ENCODE data around the gene CHRNB1. TPM values are rescaled to one million over a fixed set of nuclear protein-coding genes. Genes with fewer than 3 reads are reported as not detected.
"Not testable (repeated sequence)": the region's sequence is repeated elsewhere in the genome, so short reads cannot be mapped to it uniquely, and the experiment has no call there.

CHRNB1 gene
- polyA plus RNA-seq, 12 donors: 35.1 to 91.7 (median 79.7) TPM; not detected in 1

DNA sequence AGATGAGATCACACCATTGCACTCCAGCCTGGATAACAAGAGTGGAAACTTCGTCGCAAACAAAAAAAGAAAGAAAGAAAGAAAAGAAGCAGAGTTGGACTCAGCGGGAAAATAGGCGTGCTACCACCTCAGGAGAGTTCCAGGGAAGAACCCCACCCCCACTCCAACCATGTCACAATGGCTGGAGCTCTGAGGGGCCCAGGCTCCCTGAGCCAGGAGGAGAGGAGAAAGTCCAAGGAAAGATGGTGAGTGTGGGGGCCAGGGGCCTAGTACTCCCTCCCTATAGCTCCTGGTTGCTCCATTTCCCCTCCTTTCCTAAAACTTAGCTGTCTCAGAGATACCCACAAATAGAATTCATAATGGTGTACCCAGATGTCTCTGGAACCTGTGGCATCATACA lies 36.4 kb downstream of the CHRNB1 start, which contains the start of gene SLC35G6:
TSS of gene SLC35G6 (plus strand) at position 172 of the 400 bp plus-strand sequence. CDS start at position 243, 71 bp downstream.
- DNase-seq: not testable (repeated sequence)

DNA sequence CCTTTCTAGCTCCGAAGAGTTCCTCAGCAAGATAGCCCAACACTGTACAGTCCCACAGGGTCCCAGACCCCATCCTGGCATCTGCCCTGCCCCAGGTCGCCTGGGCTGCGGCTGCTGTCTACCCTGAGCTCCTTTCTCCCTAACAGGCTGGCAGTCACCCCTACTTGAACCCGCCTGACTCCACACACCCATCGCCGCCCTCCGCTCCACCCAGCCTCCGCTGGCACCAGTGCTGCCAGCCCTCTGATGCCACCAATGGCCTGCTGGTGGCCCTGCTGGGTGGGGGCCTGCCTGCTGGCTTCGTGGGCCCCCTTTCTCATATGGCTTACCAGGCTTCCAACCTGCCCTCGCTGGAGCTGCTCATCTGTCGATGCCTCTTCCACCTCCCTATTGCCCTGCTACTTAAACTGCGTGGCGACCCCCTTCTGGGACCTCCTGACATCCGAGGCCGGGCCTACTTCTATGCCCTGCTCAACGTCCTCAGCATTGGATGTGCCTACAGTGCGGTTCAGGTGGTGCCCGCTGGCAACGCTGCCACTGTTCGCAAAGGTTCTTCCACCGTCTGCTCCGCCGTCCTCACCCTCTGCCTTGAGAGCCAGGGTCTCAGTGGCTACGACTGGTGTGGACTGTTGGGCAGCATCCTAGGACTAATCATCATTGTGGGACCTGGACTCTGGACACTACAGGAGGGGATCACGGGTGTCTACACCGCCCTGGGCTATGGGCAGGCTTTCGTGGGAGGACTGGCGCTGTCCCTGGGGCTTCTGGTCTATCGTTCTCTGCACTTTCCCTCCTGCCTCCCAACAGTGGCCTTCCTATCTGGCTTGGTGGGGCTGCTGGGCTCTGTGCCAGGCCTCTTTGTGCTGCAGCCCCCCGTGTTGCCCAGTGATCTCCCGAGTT lies 37.2 kb downstream of the CHRNB1 start:
- DNase-seq: not testable (repeated sequence)

DNA sequence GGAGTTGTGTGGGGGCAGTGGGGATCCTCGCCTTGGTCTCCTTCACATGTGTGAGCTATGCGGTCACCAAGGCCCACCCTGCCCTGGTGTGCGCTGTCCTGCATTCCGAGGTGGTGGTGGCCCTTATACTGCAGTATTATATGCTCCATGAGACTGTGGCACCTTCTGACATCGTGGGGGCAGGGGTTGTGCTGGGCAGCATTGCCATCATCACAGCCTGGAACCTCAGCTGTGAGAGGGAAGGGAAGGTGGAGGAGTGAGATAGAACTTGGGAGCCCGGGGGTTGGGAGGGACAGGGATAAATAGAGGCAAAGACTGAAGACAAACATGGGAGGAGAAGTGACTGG lies 37.9 kb downstream of the CHRNB1 start:
- not testable (repeated sequence) for DNase-seq

DNA sequence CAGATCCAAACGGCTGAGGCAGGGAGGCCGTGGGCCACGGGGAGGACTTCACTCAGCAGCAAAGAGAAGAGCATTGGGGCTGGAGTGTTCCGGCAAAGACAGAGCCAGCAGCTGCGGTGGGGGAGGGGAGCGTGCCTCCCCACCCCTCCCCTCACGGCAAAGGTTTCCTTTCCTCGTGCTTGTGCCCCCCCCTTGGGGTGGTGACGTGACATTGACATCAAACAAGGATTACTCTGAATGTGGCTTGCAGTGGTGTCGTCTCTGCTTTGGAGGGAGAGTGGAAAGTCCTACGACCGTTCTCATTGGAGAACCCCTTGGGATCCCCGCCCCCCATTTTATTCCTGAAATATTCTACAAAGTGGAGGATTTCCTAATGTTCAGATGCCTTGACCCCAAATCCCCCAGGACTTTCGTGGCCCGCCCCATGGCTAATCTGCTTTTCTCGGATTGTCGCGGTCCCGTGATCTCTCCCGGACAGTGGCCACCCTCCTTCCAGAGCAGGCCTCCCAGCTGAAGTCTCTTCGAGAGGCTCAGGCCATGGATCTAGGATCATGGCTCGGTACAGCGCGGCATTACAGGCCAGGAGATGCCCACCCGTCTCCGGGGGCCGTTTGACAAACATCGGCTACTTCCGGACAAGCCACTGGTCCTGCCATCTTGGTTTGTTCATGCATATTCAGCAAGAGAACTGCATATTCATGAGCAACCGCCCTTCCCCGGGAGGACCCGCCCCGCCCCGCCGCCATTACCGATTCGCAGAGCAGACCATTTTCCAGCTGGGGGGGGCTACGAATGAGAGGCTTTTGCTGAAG lies 38.6 kb downstream of the CHRNB1 start:
- DNase-seq: peak; percentile 91

DNA sequence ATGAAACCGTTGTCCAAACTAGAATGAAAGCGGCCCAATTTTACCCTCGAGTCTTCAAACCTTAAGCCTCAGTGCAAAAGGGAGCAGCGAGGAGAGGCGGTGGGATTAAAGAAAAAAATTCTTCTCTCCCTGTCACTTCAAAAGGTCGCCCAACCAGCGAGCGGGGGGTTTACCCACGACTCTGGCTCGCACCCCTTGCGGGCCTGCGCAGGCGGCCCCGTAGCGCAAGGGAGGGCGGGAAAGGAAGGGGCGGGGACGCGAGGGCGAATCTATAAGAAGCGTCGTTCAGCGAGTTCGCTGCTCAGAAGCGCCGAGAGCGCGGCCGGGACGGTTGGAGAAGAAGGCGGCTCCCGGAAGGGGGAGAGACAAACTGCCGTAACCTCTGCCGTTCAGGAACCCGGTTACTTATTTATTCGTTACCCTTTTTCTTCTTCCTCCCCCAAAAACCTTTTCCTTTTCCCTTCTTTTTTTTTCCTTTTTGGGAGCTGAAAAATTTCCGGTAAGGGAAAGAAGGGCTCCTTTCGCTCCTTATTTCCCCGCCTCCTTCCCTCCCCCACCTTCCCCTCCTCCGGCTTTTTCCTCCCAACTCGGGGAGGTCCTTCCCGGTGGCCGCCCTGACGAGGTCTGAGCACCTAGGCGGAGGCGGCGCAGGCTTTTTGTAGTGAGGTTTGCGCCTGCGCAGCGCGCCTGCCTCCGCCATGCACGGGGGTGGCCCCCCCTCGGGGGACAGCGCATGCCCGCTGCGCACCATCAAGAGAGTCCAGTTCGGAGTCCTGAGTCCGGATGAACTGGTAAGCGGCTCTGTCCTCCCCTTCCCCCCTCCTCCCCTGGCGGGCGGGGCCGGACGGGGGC lies 39.4 kb downstream of the CHRNB1 start, which contains the start of gene POLR2A:
TSS of gene POLR2A (plus strand) at position 300 of the 852 bp plus-strand sequence.
- peak; percentile 99 for DNase-seq

DNA sequence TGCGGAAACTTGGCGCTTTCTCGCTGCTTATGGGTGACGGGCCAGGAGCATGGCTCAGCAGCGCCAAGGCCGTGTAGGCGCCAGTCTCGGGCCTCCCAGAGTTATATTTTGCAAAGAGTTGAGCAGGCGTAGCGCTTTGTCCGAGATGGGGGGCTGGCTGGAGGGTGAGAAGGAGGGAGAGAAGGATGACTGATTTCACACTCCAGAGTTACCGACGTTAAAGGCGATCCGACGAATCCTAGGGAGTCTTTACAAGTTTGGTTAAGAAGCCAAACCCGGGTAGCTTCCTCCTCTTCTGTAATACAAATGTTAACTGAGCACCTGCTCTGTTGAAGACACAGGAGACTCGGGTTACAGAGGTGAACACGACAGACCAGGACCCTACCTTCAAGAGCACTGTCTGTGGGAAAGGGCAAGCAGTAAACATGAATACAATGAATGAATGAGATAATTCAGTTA lies 40.1 kb downstream of the CHRNB1 start:
- no peak for DNase-seq

DNA sequence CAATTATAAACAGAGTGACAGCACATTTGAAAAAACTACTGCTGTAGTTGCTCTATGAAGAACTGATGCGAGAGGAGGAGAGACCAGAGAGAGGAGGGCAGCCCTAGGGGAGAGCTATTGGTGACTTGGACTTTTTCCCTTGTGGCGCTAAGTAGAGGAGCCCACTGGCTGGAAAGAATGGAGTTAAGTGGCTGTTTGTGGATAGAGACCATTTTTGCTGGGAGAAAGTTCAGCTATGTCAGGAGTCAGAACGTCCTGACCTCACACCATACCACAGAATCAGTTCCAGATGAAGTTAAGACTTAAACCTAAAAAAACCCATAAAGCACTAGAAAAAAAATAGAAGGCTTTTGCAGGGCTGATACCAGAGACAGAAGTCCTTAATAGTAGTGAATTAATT lies 41.3 kb downstream of the CHRNB1 start:
- DNase-seq: no peak

DNA sequence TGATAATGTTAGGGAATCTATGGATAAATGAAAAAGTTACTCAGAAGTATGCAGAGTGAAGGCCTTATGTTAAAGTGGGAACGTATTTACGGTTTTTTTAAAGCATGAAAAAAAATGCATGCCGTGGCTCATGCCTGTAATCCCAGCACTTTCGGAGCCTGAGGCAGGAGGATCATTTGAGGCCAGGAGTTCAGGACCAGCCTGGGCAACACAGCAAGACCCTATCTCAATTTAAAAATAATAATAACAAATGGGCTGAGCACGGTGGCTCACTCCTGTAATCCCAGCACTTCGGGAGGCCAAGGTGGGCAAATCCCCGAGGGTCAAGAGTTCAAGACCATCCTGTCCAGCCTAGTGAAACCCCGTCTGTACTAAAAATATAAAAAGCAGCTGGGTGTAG lies 45.3 kb downstream of the CHRNB1 start:
- DNase-seq: no peak

DNA sequence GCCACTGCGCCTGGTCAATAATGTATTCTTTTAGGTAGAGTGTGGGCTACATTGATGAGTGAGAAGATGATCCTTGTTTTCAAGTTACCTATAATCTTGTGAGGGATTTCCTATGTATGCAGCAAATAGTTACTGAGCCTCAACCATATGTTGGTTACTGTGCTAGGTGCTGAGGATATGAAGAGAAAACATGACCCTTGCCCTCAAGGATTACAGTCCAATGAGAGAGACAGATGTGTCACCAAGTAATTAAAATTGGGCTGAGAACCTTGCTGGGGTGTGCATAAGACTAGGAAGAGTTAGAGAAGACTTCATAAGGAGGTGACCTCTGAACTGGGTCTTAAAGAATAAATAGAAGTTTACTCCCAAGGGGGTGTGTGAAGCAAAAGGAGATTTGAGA lies 46.7 kb downstream of the CHRNB1 start:
- no peak for DNase-seq

DNA sequence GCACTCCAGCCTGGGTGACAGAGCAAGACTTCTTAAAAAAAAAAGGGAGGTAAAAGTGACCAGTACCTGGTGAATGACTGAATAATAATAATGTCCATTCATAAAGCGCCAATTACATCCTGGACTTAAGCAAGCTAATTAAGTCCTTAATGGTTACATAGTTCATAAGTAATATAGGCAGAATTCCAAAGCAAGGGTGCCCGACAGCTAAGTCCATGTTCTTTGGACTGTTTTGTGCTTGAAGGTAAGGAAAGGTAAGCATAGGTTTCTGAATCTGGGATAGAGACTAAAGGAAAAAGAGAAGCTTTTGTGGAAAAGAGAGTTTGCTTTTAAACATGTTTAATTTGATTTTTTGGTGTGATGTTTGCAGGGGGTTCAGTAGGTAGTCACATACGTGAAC lies 49.1 kb downstream of the CHRNB1 start:
- no peak for DNase-seq

DNA sequence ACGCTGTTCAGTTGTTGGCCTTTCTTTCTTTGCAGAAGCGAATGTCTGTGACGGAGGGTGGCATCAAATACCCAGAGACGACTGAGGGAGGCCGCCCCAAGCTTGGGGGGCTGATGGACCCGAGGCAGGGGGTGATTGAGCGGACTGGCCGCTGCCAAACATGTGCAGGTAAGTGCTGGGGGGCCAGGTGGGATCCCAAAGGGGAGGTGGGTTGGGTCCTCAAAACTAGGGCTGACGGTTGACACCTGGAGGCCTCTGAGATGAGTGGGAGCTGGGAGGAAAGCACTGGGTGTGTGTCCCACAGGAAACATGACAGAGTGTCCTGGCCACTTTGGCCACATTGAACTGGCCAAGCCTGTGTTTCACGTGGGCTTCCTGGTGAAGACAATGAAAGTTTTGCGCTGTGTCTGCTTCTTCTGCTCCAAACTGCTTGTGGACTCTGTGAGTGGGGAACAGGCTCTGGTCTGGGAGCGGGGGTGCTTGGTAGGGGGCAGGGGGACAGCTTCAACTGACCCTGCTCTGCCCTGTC lies 51.1 kb downstream of the CHRNB1 start:
- no peak for DNase-seq

DNA sequence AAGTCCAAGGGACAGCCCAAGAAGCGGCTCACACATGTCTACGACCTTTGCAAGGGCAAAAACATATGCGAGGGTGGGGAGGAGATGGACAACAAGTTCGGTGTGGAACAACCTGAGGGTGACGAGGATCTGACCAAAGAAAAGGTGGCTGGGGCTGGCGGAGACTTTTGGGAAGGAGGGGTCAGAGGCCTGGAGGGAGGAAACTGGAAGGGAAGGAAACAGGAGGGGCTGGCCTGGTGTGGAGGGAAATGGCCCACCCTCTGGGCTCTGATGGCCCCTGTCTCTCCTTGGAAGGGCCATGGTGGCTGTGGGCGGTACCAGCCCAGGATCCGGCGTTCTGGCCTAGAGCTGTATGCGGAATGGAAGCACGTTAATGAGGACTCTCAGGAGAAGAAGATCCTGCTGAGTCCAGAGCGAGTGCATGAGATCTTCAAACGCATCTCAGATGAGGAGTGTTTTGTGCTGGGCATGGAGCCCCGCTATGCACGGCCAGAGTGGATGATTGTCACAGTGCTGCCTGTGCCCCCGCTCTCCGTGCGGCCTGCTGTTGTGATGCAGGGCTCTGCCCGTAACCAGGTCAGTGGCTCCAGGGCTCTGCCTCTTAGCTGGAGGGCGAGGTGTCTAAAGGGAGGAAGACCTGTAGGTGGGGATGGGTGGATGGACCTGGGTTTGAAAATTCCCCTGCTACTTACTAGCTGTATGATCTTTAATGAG lies 51.8 kb downstream of the CHRNB1 start:
- no peak for DNase-seq

DNA sequence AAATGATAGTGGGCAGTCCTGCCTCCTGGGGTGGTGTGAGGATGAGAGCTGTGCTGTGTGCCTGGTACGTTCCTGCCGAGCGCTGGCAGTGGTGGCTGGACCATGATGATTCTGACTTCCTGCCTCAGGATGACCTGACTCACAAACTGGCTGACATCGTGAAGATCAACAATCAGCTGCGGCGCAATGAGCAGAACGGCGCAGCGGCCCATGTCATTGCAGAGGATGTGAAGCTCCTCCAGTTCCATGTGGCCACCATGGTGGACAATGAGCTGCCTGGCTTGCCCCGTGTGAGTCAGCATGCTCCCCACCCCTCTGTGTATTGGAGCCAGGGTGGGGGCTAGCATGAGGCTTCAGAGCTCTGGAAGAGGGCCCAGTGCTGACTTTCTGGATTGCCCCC lies 52.4 kb downstream of the CHRNB1 start:
- no peak for DNase-seq

DNA sequence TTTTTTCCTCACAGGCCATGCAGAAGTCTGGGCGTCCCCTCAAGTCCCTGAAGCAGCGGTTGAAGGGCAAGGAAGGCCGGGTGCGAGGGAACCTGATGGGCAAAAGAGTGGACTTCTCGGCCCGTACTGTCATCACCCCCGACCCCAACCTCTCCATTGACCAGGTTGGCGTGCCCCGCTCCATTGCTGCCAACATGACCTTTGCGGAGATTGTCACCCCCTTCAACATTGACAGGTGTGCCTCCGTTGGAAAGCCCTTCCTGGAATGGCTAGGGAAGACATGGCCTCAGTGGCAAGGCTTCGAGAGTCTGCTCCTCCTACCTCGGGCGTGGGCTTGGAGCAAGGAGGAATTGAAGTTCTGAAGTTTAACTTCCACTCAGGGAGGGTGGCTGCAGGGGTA lies 52.8 kb downstream of the CHRNB1 start:
- DNase-seq: no peak

DNA sequence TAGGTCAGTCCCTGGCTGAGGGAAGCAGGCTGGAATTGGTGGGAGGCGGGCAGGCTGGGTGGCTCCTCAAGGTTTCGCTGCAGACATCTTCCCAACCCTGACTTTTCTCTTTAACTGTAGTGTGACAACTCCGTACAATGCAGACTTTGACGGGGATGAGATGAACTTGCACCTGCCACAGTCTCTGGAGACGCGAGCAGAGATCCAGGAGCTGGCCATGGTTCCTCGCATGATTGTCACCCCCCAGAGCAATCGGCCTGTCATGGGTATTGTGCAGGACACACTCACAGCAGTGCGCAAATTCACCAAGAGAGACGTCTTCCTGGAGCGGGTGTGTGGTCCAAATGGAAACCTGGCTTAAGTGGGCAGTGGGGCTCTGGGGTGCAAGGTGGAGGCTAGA lies 54.3 kb downstream of the CHRNB1 start:
- no peak for DNase-seq

DNA sequence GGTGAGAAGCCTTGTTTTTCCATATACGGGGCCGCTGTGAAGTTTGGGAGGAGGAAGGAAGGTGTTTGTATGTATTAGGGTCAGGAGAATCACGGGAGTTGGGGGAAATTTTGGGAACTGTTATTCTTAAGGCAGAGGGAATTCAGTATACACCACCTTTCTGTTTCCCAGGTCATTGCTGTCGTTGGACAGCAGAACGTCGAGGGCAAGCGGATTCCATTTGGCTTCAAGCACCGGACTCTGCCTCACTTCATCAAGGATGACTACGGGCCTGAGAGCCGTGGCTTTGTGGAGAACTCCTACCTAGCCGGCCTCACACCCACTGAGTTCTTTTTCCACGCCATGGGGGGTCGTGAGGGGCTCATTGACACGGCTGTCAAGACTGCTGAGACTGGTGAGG lies 56.9 kb downstream of the CHRNB1 start:
- DNase-seq: no peak

DNA sequence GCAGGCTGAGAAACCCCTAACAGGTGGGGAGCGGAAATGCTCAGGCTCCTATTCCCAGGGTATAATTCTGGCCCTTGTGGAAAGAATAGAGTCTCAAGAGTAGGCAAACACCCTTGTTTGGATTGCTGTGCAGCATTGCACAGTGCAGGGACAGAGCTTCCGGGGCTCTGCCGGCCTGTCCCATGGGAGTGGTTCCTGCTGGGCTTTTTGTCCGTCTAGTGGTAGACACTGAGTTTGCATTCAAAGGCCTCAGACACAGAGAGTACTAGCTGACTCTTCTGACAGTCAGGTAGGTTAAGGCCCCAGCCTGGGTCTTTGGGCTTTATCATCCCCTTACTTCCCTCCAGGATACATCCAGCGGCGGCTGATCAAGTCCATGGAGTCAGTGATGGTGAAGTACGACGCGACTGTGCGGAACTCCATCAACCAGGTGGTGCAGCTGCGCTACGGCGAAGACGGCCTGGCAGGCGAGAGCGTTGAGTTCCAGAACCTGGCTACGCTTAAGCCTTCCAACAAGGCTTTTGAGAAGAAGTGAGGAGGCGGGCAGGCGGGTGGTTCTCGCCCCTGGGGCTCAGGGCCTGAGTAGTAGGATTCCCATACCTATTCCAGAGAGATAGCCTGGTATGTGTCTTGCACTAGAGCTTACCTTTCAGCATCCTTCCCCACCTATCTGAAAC lies 57.4 kb downstream of the CHRNB1 start:
- no peak for DNase-seq

DNA sequence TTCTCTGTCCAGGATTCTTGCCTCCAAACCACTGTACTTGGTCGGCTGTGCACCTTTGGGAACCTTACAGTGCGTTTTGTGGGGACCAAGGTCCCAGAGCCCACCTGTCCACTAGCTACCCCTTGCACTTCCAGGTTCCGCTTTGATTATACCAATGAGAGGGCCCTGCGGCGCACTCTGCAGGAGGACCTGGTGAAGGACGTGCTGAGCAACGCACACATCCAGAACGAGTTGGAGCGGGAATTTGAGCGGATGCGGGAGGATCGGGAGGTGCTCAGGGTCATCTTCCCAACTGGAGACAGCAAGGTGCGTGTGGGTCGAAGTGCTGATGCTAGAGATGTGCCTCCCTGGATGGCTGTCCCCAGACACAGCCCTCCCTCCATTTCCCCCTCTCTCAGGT lies 58.1 kb downstream of the CHRNB1 start:
- no peak for DNase-seq

DNA sequence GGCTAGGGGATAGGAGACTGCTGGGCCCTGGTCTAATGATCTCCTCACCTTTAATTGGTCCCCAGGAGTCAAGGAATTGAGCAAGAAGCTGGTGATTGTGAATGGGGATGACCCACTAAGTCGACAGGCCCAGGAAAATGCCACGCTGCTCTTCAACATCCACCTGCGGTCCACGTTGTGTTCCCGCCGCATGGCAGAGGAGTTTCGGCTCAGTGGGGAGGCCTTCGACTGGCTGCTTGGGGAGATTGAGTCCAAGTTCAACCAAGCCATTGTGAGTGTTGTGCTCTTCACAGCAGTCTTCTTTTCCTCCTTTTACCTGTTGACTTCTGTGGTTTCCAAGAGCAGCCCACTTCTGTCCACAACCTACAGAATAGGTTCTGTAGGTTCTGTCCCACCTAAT lies 58.7 kb downstream of the CHRNB1 start:
- DNase-seq: no peak

All from muscle of arm (tissue), 12 donors.